HEK293 (cell line): Measurements from ENCODE around the gene PGM1.

Experiments used
- CTCF ChIP-seq: fragments of 450-650 bp; formaldehyde crosslinking; IDR thresholded peaks from 2 replicates; pipeline ENCODE4 v1.5.1; 2016; ENCODE audit warnings: missing biosample characterization, missing genetic modification characterization
- EGR2 ChIP-seq: fragments of 450-650 bp; formaldehyde crosslinking; IDR thresholded peaks from 2 replicates; pipeline ENCODE4 v1.5.1; 2016; ENCODE audit warnings: low read depth, missing biosample characterization, missing genetic modification characterization
- KLF9 ChIP-seq: fragments of 450-650 bp; formaldehyde crosslinking; IDR thresholded peaks from 2 replicates; pipeline ENCODE4 v1.5.1; 2016; ENCODE audit warnings: missing biosample characterization, missing genetic modification characterization, low read depth
- SP2 ChIP-seq: fragments of 450-650 bp; formaldehyde crosslinking; IDR thresholded peaks from 2 replicates; pipeline ENCODE4 v1.5.1; 2016; ENCODE audit warnings: missing biosample characterization, missing genetic modification characterization
- ZBTB20 ChIP-seq: fragments of 450-650 bp; formaldehyde crosslinking; IDR thresholded peaks from 2 replicates; pipeline ENCODE4 v1.5.1; 2016; ENCODE audit warnings: missing biosample characterization, missing genetic modification characterization
- ZNF112 ChIP-seq: fragments of 450-650 bp; formaldehyde crosslinking; IDR thresholded peaks from 2 replicates; pipeline ENCODE4 v1.5.0; 2017; ENCODE audit warnings: missing biosample characterization, missing genetic modification characterization
- ZNF76 ChIP-seq: fragments of 450-650 bp; formaldehyde crosslinking; IDR thresholded peaks from 2 replicates; pipeline ENCODE4; 2016; ENCODE audit warnings: low read depth, missing biosample characterization, missing genetic modification characterization, borderline replicate concordance
- TF ChIP-seq, protein P1 (sequence below): fragments of 450-650 bp; IDR thresholded peaks from 2 replicates; pipeline ENCODE4 v1.5.1; 2018; ENCODE audit warnings: missing biosample characterization, mild to moderate bottlenecking, missing genetic modification characterization

DNA sequence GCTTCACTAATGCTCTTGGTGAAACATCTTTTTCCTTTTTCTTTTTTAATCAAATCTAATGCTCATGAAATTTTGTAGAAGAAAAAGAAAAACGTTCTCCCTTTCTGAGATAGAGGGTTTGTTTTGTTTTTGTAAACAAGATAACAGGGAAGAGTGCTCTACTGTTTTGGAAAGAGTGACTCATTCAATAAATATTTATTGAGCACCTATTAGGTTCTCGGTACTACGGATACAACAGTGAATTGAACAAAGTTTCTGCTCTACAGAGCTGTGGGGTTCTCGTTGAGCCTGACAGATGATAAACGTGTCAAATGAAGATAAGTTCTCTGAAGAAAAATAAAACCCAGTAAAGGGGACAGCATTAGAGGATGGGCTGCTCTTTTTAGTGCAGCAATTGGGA lies 7.0 kb downstream of the PGM1 start:
- TF ChIP-seq SP2 (tag by site-specific recombination) (no peak), ZBTB20 (no peak), EGR2 (no peak), ZNF112 (tag by site-specific recombination) (no peak), ZNF76 (tag by site-specific recombination) (no peak), CTCF (tag by site-specific recombination) (no peak), KLF9 (tag by site-specific recombination) (no peak)
- TF ChIP-seq, protein P1, sequence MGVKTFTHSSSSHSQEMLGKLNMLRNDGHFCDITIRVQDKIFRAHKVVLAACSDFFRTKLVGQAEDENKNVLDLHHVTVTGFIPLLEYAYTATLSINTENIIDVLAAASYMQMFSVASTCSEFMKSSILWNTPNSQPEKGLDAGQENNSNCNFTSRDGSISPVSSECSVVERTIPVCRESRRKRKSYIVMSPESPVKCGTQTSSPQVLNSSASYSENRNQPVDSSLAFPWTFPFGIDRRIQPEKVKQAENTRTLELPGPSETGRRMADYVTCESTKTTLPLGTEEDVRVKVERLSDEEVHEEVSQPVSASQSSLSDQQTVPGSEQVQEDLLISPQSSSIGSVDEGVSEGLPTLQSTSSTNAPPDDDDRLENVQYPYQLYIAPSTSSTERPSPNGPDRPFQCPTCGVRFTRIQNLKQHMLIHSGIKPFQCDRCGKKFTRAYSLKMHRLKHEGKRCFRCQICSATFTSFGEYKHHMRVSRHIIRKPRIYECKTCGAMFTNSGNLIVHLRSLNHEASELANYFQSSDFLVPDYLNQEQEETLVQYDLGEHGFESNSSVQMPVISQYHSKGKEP = no peak
